NCI-H2227 treated with DMSO at 0.1 percent for 48 hours (cell line): ENCODE data around the gene DGKE.
A peak's percentile ranks its signal among the peaks of the same experiment; 100 is the strongest.

Experiments used
- DNase-seq: peaks from one replicate; lab custom pipeline; 2025; lab: John Stamatoyannopoulos, UW

The DGKE gene

DNA sequence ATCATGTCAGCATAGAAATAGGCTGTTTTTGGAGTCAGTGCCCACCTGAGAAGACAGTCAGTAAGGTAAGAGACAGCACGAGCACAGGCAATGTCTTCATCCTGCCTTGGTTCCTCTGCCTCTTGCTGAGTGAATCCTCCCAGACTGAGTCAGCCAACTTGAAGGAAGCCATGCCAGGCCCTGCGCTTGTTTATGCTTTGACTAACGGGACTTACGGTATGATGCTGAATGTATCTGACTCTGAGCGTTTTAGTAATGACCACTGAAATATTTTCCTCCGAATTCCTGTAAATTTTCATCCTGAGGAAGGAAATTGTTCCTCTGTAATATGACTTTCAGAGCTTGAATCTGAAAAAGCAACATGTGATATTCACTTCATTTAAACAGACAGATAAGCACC lies 18.2 kb upstream of the DGKE start:
- DNase-seq = no peak

- DNase-seq = no peak
These were observed 16.9 kb upstream of the DGKE start for GRCh38 chr17:56817066-56817465.

GRCh38 chr17:56819030-56819429 lies 14.9 kb upstream of the DGKE start:
- no peak for DNase-seq

- DNase-seq = peak; percentile 65
These were observed 14.4 kb upstream of the DGKE start for GRCh38 chr17:56819431-56820145.

DNA sequence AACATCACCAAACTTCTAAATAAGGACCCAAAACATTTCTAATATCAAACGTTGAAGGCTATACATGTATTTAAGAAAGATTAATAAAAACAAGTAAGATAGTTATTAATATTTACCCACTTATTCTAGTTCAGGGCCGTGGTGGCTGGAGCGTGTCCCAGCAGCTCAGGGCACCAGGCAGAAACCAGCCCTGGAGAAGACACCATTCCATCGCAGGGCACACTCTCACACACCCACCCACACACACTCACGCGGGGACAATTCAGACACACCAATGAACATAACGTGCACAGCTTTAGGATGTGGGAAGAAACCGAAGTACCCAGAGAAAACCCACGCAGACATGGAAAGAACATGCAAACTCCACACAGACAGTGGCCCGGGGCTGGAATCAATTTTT lies 13.7 kb upstream of the DGKE start:
- DNase-seq = no peak

DNA sequence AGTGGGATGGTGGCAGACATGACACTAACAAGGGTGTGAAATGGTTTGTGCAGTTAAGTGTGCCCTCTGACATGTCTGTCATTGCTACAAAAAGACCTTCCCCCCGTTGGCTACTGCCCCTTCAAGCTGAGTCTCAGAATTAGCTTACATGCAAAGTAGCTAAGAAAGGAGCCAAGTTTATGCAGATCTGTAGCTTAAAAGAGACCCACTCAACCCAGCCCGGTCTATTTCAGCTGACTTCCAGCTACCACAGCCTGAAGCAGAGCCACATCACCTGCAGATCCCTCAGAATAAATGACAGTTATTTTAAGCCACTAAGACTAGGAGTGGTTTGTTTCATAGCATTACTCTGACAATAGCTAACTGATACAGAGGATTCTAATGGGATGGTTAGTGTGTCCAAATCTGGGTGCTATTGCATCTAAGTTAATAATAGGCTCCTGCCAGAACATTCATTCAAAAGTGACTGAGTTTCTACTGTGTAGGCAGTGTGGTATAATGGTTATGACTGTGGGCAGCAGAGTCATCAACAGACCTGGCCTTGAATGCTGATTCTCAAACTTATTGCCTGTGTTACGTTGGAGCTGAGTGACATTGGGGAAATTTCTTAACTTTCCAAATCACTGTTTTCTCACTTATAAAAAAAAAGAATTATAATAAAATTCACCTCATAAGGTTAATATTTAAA lies 12.0 kb upstream of the DGKE start:
- DNase-seq = no peak

- DNase-seq = no peak
These were observed 11.2 kb upstream of the DGKE start for GRCh38 chr17:56822725-56823124.

DNA sequence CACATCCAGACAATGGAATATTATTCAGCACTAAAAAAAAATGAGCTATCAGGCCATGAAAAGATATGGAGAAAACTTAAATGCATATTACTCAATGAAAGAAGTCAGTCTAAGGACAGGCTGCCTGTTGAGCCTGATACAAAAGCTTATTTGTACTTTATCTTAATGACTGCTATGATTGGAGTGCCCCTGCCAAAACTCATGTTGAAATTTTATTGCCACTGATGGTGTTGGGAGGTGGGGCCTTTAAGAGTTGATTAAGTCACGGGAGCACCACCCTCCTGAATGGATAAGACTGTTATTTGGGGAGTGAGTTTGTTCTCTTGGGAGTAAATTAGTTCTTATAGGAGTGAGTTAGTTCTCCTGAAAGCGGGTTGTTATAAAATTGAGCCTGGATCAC lies 10.1 kb upstream of the DGKE start:
- no peak for DNase-seq

DNA sequence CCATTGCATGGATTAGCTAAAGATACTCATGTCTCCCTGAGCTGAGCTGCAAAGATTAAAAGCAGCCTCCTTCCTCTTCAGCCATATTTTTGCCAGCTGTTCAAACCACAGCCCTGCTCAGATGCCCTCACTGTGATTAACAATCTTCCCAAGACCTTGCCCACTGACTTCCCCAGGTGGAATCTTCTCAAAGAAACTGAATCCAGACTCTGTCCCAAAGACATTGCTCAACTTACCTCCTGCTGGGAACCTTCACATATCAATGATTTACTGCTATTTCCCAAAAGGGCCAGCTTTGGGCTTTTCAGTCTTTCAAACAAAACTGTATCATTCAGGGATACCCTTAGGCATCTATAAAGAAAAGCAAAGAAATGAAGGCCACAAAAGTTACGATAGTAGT lies 9.4 kb upstream of the DGKE start:
- no peak for DNase-seq

DNA sequence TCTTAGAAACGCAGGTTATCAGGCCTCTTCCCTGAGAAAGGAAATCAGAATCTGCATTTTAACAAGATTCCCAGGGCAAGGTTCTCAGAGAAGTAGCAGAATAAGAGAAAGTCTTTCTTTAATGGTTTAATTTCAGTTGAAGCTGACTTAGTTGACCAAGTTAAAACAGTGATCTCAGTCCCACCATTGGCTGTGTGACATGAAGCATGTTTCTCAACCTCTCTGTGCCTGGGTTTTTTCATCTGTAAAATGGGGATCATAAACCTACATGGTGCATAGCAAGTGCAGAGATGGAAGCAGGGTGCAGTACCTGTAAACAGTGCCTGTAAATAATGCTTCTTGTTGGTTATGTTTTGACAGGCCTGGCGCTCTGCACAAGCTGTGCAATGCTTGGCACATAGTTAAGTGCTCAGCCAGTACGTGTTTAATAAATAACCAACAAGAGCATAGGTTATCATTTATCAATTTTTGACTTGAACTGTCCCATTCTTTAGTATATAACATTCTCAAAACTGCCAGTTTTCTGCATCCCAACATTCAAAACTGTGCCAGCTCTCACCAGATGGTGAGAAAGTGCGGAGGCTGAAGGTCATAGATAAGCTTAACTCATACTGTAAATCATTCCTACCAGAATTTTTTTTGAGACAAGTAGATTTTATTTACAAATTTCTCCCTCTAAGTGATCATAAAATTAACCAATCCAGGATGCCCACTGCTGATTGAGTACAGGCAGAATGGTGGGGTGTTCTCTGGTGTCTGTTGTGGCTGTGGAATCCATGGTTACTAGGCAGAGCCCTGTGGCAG lies 7.1 kb upstream of the DGKE start:
- no peak for DNase-seq

DNA sequence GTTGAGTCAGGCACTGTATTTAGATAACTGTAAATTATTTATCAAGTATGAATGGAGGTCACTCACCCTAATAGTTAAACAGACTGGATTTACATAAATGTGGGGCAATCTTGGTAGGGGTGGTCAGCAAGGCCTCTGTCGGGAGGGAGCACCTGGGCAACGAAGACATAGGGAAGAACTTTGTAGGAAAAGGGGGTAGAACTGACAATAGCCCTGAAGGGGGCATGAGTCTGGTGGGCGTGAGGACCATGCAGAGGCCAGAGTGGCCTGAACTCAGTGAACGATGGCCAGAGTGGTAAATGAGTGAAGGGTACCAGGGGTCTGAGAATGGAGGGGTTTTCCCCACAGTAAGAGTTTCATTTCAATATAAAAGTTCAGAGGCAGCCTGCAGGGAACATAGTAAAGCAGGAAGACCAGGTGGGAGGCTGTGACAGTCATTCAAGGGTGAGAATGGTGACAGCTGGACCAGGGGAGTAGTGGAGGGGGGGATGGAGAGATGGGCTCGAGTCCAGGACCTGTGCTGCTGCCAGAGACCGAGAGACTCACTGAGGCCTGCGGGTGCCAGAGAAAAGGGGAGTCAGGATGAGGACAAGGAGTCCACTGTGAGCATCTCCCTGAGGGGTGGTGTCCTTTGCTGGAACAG lies 3.1 kb upstream of the DGKE start:
- DNase-seq = no peak

- no peak for DNase-seq
These were observed 2.4 kb upstream of the DGKE start for GRCh38 chr17:56831369-56832095.

- DNase-seq = no peak
These were observed 1.5 kb upstream of the DGKE start for GRCh38 chr17:56832446-56832845.

DNA sequence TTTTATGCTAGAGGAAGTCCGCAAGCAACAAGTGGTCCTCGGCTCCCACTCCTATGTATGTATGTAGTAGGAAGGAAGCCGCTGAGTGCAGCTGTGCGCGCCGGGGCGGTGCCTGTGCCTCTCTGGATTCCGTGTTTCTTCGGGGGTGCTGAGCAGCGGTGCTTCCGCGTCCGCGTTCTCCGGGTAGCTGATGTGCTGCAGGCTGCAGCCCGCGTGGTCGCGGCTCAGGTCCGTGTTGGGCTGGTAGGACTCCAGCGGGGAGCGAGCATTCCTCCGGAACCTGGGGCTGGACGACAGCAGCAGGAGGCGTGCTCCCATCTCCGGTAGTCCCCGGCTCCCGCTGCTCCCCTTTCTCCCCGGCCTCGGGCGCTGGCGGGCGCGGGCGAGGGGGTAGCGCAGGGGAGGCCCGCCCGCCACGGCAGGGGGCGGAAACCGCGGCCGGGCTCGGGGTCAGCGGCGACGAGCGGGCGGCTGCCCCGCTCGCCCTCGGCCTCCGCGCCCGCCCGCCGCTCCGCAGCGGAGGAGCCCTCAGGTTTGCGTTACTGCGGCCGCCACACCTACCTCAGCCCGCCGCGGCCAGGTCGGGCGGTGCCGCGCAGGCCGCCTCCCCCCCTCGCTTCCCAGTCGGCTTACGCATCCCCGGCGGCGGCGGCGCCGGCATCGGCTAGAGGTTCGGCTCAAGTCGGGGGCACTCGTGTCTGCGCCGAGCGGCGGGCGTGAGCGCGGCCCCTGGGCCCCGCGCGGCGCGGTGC lies 718 bp upstream of the DGKE start:
- DNase-seq = no peak

DNA sequence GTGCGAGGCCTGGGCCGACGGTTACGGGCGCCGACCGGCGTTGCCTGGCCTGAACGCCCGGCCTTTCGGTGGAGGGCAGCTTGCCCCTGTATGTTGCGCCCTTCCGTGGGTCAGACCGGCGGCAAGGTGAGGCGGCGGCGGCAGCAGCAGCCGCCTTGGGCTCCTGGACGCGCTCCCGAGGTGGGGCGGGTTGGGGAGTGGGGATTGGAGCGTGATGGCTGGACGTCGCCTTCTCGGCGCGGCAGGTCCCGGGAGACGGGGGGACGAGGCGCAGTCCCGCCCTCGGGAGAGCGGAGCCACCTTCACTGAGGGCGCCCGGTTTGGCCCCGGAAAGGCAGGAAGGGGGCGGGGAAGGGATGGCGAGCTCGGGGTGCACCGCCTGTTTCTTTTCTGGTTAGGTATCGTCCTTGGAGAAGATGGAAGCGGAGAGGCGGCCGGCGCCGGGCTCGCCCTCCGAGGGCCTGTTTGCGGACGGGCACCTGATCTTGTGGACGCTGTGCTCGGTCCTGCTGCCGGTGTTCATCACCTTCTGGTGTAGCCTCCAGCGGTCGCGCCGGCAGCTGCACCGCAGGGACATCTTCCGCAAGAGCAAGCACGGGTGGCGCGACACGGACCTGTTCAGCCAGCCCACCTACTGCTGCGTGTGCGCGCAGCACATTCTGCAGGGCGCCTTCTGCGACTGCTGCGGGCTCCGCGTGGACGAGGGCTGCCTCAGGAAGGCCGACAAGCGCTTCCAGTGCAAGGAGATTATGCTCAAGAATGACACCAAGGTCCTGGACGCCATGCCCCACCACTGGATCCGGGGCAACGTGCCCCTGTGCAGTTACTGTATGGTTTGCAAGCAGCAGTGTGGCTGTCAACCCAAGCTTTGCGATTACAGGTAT lies 671 bp downstream of the DGKE start:
- peak; percentile 51 for DNase-seq

- DNase-seq = no peak
These were observed 1.3 kb downstream of the DGKE start for GRCh38 chr17:56835264-56835585.

DNA sequence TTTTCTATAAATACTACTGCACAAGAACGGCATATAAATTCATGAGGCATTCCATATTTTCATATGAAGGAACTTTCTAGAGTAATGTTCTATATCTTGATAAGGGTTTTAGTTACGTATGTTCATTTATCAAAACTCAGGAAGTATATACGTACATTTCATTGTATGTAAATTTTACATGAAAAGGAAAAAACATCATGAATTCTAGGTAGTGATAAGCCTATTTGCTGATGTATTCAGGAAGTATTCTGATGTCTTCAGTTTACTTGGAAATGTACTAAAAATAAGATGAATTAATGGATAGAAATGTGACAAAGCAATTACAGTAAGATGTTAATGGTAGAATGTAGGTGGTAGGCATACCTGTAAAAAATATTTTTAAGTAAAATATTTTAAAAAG lies 4.7 kb downstream of the DGKE start:
- DNase-seq = no peak

DNA sequence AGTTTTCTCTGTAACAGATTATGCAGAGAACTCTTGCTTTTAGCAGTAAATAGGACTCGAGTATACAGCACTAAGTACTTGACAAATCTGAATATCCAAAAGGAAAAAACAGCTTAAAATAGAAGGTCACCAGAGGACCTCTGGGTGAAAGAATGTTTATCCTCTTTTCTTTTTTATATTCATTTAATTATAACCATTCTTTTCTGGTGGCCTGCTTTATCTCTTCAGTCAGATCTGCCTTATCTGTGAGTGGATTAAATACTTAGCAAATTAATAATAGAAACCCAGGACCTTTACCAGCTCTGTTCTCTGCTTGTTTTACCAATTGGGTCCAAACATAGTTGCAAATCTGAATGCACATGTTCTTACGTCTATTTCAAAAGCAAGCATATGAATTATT lies 8.6 kb downstream of the DGKE start:
- no peak for DNase-seq

DNA sequence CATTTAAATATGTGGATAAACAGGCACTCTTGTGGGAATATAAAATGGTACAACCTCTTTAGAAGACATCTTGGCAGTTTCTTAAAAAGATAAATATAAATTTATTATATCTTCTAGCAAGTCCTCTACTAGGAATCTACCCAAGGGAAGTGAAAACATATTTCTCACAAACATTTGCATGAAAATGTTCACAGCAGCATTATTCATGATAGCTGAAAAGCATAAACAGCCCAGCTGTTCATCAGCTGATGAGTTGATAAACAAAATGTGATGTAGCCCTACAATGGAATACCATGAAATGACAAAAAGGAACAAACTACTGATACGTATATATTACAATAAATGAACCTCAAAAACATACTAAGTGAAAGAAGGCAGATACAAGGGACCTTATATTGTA lies 12.0 kb downstream of the DGKE start:
- no peak for DNase-seq

DNA sequence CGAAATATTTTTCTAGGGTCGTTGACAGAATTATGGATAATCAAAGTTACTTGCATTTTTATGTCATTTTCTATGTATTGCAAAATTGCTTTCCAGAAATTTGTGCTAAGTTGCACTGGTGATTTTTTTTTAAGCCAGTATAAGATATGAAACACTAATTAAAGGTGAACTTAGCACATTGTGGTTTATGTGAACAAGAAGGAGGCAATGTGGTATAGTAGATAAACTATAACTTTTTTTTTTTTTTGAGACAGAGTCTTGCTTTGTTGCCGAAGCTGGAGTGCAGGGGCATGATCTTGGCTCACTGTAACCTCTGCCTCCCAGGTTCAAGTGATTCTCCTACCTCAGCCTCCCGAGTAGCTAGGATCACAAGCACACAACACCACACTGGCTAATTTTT lies 13.2 kb downstream of the DGKE start:
- no peak for DNase-seq
